NCI-H128 (cell line): ENCODE measurements around the gene UQCRC2.
"Not testable (repeated sequence)": the region's sequence is repeated elsewhere in the genome, so short reads cannot be mapped to it uniquely, and the experiment has no call there.

Experiments used
- DNase-seq: peaks from one replicate; lab custom pipeline; 2025; ENCODE audit not compliant: unreplicated experiment; lab: John Stamatoyannopoulos, UW

Gene UQCRC2

DNA sequence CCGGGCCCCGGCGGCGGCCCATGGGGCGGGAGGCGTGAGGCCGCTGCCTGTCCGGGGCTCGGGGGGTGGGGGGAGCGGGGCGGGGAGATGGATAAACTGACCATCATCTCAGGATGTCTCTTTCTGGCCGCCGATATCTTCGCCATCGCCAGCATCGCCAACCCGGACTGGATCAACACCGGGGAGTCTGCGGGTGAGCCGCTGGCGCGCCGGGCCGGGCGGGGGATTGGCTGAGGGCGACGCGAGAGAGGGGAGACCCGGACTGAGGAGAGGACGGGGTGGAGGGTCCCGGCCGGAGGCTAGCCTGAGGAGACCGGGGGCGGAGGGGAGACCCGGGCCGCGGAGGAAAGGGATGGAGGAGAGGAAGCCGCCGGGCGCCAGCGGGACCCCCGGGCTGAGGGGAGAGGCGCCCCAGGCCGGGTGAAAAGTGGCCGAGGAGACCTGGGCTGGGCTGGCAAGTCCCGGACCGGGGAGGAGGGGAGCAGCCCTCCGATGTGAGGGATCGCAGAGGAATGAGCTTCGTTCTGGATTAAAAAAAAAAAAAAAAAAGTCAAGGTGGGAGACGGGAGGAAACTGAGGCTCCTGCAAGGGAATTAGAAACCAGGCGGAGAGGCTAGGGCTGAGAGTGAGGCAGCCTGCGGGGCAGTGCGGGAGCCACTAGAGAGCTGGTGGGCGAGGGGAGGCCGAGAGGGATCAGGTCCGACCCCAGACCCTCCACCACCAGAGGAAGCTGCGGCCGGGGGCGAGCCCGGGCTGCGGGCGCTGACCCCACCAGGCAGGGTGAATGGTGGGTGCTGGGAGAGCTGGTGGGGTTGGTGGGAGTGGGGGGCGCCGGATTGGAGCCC lies 55.3 kb downstream of the UQCRC2 start:
- DNase-seq = no peak

DNA sequence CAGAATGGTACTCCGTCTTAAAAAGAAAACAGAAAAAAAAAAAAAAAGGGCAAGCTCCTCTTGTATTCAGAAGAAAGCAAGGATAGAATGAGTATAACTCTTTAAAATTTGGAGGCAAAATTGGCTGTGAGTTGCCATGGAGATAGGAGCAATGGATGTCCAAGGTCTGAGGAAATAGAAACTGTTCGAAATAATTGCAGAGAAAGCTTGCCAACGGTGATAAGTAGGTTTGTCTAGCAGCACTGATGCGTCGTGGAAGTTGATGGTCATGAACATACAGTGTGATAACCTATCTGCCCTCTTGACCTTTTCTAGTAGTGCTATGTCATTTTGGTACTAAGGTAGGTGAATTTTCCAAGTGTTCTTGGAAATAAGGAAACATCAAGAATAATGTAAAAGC lies 57.7 kb downstream of the UQCRC2 start:
- no peak for DNase-seq

DNA sequence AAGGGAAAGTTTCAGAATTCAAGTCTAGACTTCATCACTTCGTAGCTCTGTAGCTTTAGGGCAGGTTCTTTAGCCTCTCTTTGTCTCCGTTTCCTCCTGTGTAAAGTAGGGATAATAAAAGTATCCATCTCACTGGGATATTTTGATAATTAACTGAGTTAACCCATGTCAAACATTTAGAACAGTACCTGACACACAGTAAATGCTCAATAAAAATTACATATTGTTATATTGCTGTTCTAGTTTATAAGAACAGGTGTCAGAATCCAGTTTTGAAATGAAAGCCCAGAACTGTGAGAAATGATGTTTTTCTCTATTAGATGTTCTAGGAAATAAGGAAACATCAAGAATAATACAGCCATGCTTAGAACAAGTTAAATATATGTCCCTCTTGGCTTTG lies 59.1 kb downstream of the UQCRC2 start:
- DNase-seq = no peak

DNA sequence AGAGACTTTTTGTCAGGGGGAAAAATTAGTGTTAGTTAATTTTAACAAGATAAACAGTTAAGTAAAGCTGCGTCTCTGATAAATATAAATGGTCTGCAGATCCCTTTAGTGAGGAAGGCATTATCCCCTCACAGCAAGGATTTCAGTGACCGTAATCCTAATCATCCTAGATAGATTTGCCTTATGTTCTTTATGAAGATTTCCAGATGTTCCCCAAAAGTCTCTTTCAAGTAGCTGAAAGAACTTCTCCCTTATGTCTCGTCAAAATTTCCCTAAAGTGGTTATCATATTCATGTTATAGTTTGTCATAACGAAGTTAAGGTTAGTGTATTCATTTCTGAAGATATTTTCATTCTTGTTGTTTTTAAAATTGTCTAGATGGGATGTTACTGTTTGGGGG lies 60.3 kb downstream of the UQCRC2 start:
- no peak for DNase-seq

DNA sequence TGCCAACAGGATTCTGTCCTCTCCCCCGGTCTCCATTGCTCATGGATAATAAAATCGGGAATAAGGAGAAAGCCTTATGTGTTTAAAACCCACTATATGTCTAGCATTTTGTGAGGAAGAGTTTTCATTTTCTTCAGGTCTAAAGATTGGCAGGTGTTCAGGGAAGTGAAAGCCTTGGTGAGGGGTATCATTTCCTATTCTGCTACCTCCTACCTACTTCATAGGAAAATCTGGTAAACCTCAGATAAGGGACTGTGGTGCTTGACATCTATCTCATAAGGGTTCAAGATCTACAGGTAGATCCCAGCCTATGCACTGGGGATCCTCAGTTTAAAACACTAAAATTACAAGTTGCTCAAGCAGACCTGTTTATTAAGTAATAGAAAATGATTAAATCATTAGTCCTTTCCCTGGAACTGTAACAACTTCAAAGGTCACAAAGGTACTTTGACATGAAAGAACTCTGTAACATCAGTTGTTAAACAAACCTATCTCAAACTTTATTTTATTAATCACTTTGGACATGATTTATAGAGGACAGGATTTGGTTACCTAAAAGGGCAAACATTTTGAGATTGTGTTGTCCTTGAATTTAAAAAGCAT lies 61.2 kb downstream of the UQCRC2 start:
- no peak for DNase-seq

DNA sequence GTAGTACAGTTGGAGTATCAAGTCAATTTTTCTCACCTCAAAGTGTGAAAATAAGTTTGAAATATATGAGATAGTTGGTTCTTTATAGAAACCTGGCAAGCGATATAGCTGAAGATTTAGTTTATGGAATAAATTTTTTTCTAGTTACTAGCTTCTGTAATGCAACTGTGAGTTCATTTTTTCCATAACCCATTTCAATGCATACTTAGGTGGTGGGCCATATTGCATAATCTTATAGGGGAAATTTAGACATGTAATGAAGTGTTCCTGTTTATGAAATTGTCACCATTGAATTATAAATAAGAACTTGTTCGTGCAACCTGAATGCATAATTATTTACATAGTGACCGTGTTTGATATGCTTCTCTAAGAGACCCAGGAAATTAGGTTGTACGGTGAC lies 63.8 kb downstream of the UQCRC2 start:
- no peak for DNase-seq

DNA sequence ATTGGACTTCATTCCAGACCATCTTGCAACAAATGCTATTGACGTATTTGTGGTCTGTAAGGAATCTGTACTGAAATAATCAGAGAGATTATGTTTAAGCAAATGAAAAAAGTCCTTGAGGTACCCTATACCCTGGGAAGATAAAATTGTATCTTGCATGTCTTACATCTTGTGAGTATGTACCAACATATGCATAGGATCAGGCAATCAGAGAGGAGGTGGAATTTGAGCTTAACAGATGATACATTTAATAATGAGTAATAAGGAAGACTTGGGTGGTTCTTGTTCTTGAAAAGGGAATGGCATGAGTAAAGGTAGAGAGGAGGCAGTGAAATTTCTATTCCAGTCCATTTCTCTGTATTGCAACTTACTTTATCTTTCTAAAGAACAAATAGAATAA lies 65.4 kb downstream of the UQCRC2 start:
- DNase-seq = no peak

DNA sequence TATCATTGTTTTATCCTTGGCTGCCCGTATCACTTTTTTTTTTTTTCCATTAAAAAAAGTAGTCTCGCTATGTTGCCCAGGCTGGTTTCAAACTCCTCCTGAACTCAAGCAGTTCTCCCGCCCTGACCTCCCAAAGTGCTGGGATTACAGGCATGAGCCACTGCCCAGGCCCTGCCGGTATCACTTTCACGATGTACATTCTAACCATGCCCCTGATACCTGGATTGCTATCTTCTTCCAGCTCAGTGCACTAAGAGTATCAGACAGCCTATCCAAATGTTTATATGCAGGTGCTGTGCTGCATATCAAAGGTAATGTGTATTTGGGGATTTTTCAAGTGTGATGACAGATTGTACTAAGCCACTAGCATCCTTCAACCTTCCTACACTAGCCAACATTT lies 69.0 kb downstream of the UQCRC2 start:
- no peak for DNase-seq

DNA sequence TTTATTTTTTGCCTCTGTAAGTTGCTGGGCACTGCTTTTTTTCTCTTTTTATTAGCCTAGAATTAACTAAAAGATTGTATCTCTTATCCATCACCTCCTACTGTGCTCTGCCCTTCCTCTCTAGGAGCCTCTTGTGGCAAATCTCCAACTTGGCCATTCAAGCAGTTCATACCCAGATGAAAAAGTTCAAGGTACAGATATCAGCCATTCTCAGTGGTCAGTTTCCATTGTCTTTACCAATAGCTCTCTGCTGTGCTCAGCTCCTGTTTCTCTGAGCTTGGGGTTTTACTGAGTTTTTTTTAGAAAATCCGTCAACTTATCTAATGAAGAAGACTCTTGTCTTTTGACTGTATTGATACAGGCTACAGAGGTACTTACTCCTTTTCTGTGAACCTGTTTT lies 70.3 kb downstream of the UQCRC2 start:
- DNase-seq = no peak

DNA sequence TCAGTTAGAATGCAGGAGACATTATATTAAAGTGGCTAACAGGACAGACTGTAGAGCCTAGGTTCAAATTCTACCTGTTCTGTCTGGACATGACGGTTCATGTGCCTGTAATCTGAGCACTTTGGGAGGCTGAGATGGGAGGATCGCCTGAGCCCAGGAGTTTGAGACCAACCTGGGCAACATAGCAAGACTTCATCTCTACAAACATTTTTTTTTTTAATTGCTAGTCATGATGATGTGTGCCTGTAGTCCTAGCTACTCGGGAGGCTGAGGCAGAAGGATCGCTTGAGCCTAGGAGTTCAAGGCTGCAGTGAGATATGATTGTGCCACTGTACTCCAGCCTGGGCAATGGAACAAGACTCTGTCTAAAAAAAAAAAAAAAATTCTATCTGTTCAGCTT lies 71.6 kb downstream of the UQCRC2 start:
- DNase-seq = not testable (repeated sequence)

DNA sequence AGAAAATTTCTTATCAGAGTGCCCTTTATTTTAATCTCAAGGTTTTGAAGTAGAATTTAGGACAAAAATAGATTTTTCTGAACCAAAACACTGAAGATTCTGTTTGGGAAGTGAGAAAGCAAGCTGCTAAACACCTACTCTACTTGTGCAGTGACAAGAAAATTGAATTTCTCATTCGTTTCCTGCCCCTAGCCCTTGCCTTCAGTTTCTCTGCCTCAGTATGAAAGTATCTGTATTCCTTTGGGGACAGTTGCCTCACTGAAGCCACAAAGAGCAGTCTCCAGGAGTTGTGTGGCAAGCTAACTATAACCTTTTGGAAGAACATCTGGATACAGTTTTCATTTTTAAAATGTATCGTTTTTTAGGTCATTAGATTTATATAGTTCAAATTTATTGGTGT lies 74.5 kb downstream of the UQCRC2 start:
- DNase-seq = no peak

DNA sequence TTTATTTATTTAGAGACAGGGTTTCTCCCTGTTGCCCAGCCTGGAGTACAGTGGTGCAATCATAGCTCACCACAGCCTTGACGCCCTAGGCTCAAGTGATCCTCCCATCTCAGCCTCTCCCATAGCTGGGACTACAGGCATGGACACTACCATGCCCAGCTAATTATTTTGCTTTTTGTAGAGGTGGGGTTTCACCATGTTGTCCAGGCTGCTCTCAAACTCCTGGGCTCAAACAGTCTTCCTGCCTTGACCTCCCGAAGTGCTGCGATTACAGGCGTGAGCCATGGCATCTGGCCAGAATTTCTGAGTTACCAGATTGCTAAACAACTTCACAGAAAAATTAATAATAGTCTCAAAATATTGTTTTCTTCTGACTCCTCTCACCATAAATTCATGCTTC lies 76.5 kb downstream of the UQCRC2 start:
- DNase-seq = no peak

DNA sequence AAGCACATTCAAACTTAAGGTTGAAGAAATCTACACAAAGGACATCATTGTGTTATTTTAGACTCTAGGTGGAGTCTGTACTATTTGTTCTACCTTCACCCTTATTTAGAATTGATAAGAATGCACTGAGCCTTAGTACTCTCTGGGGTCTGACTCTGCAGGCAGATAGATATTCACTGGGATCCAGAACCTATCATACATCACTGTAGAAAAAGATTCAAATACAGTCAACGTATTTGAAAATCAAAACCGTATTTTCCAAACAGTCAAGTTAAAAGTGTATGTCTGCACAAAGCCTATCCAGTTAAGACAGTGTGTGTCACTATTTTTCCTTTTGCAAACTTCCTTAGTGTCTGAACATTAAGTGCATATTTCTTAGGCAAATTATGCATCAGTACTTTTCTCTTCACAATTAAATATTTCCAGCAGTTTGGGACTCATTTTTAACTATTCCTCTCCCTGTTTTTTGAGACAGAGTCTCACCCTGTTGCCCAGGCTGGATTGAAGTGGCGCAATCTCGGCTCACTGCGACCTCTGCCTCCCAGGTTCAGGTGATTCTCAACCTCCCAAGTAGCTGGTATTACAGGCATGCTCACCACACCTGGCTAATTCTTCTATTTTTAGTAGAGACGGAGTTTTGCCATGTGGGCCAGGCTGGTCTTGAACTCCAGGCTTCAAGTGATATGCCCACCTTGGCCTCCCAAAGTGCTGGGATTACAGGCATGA lies 77.1 kb downstream of the UQCRC2 start:
- no peak for DNase-seq

DNA sequence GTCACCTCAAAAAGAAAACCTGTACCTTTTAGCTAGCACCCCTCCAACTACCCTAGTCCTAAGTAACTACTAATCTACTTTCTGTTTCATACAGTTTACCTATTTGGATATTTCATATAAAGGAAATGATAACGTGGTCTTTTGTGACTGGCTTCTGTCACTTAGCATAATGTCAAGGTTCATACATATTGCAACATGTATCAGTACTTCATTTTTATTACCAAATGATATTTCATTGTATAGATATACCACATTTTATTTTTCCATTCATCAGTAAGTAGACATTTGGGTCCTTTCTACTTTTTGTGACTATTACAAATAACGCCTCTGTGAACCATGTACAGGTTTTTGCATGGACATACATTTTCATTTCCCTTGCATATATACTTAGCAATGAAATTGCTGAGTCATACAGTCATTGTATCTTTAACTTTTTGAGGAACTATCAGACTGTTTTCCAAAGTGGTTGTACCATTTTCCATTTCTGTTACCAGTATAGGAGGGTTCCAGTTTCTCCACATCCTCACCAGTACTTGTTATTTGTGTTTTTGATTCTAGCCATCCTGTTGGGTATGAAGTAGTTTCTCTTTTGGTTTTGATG lies 78.4 kb downstream of the UQCRC2 start:
- no peak for DNase-seq
